ENCODE data around the gene RAB36. TPM values are rescaled to one million over a fixed set of nuclear protein-coding genes. Genes with fewer than 3 reads are reported as not detected.

RAB36 gene
- total RNA-seq, 2 experiments from 2014 or later, result 0.77 to 0.87 TPM

DNA sequence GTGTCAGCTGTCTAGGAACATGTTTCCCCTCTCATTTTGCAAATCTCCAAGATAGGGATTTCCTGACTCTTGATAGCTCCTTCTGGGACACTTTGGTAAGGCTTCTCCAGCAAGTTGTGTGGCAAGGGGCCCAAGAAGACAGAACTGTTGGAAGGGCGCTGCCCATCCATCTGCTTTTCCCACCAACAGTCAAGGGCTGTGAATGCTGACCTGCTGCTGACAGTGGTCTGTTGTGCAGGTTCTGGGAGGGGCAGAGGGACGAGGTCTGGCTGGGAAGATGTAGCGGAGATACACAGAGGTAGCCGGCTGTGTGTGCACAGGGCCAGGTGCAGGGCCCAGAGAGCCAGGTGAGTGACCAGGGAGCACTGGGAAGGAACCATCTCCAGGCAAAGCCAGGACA lies 47.3 kb downstream of the RAB36 start:
- Mint-ChIP-seq H3K9me3 (no peaks in the 10 kb centered on the region), H3K36me3 (ENCODE audit: low read depth) (peaks cover 47% of the 10 kb centered on the region), H3K4me3 (no peak overlapping the region), H3K27ac (peak overlapping the region; percentile 27), H3K27me3 (no peaks in the 10 kb centered on the region), H3K4me1 (ENCODE audit: low read depth) (peaks cover 45% of the 10 kb centered on the region)
- TF ChIP-seq CTCF (IDR thresholded peaks at IDR 0.05), result no peak
- H3K27me3 ChIP-seq (ENCODE audit: control insufficient read depth in 1 of 2, insufficient read depth in 2 of 2, low read length in 2 of 2), result no peaks in the 10 kb centered on the region
- ChIA-PET CTCF (no interaction called here), POLR2A (interaction anchor here (0.6 kb wide), 1 partner anchor 1053 kb away, joined by 3 read pairs; no protein-coding TSS in a partner anchor)
- peaks cover 15% of the 10 kb centered on the region for H3K36me3 ChIP-seq (ENCODE audit: insufficient read depth, low read length)
- ATAC-seq (ENCODE audit: poor library complexity) (no peak), DNase-seq (no peak)
- no peak overlapping the region for H3K27ac ChIP-seq (ENCODE audit: low read depth in 1 of 2, low read length in 2 of 2)
- intact Hi-C loops (cut with DNase I, micrococcal nuclease), result no loop called here
- H3K9me3 ChIP-seq (ENCODE audit: control insufficient read depth in 1 of 2, insufficient read depth in 1 of 2, low read length in 2 of 2), result no peaks in the 10 kb centered on the region
- H3K4me3 ChIP-seq (ENCODE audit: low read length), result no peak overlapping the region
- H3K4me1 ChIP-seq (ENCODE audit: insufficient read depth, low read length), result peaks cover 15% of the 10 kb centered on the region

DNA sequence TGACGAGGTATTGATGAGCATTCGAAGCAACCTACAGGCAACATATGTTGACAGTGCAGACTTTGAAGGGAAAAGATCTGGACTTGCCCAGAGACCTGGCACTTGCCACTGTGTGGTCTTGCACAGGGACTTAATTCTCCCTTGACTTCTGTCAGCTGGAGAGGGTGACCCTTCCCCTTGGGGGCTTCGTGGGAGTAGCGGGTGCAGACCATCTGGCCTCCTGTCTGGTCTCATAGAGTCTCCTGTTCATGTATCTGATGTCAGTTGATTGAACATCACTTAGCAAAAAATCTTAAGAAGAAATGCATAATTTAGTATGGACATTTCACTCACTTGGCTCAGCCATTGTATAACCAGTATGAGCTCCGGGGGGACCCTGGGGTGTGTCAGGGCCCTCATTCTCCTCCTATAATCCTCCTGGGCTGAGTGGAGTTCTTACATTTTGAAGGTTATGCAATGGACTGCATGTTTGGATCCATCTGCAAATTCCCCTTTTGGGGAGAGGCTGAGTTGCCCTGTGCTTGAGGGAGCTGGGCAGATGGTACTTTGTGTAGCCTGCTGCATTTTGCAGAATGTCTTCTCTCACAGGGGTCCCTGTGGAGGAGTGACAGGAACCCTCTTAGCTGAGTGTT lies 48.0 kb downstream of the RAB36 start:
- Mint-ChIP-seq H3K27me3 (no peaks in the 10 kb centered on the region), H3K4me3 (no peak overlapping the region), H3K9me3 (no peaks in the 10 kb centered on the region), H3K4me1 (ENCODE audit: low read depth) (peaks cover 45% of the 10 kb centered on the region), H3K36me3 (ENCODE audit: low read depth) (peaks cover 40% of the 10 kb centered on the region), H3K27ac (peak overlapping the region; percentile 27)
- intact Hi-C loops (cut with DNase I, micrococcal nuclease), result no loop called here
- ChIA-PET CTCF (no interaction called here), POLR2A (interaction anchor here (0.6 kb wide), 1 partner anchor 1052 kb away, joined by 3 read pairs; no protein-coding TSS in a partner anchor)
- H3K27me3 ChIP-seq (ENCODE audit: control insufficient read depth in 1 of 2, insufficient read depth in 2 of 2, low read length in 2 of 2), result no peaks in the 10 kb centered on the region
- H3K4me3 ChIP-seq (ENCODE audit: low read length), result no peak overlapping the region
- ATAC-seq (ENCODE audit: poor library complexity) (no peak), DNase-seq (no peak)
- no peak for TF ChIP-seq CTCF (IDR thresholded peaks at IDR 0.05)
- H3K27ac ChIP-seq (ENCODE audit: low read depth in 1 of 2, low read length in 2 of 2), result no peak overlapping the region
- H3K9me3 ChIP-seq (ENCODE audit: control insufficient read depth in 1 of 2, insufficient read depth in 1 of 2, low read length in 2 of 2), result no peaks in the 10 kb centered on the region
- H3K36me3 ChIP-seq (ENCODE audit: insufficient read depth, low read length), result peaks cover 15% of the 10 kb centered on the region
- H3K4me1 ChIP-seq (ENCODE audit: insufficient read depth, low read length), result peaks cover 15% of the 10 kb centered on the region

DNA sequence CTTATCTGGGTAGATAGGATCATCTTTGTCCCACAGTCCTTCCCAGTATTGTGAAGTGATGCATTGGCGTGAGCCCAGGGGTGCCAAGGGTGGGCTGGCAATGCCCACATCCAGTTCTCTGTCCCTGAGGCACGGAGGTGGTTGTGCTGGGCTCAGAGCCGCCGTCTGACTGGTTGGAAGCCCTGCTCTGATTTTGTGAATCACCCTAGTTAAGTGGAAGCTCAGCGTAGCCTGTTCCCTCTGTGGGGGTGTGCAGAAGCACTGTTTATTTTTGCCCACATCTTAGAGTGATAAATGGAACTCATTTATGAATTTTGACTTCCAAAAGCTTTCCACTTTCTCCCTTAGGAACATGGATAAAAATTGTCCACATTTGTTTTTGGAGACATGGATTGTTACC lies 48.6 kb downstream of the RAB36 start:
- Mint-ChIP-seq H3K27me3 (no peaks in the 10 kb centered on the region), H3K4me1 (ENCODE audit: low read depth) (peaks cover 46% of the 10 kb centered on the region), H3K9me3 (no peaks in the 10 kb centered on the region), H3K4me3 (no peak overlapping the region), H3K27ac (no peak overlapping the region), H3K36me3 (ENCODE audit: low read depth) (peaks cover 43% of the 10 kb centered on the region)
- Histone ChIP-seq H3K27ac (ENCODE audit: low read depth in 1 of 2, low read length in 2 of 2) (no peak overlapping the region), H3K4me3 (ENCODE audit: low read length) (no peak overlapping the region), H3K27me3 (ENCODE audit: control insufficient read depth in 1 of 2, insufficient read depth in 2 of 2, low read length in 2 of 2) (no peaks in the 10 kb centered on the region), H3K9me3 (ENCODE audit: control insufficient read depth in 1 of 2, insufficient read depth in 1 of 2, low read length in 2 of 2) (no peaks in the 10 kb centered on the region), H3K4me1 (ENCODE audit: insufficient read depth, low read length) (peaks cover 21% of the 10 kb centered on the region), H3K36me3 (ENCODE audit: insufficient read depth, low read length) (peaks cover 20% of the 10 kb centered on the region)
- CTCF ChIA-PET, result no interaction called here
- ATAC-seq (ENCODE audit: poor library complexity) (no peak), DNase-seq (no peak)
- POLR2A ChIA-PET, result no interaction called here
- intact Hi-C loops (cut with DNase I, micrococcal nuclease), result no loop called here
- no peak for TF ChIP-seq CTCF (IDR thresholded peaks at IDR 0.05)

Measured in CD4-positive, alpha-beta T cell (primary cell).